GM19035 (cell line): ENCODE results near the gene SLC1A7.

Experiments
- ATAC-seq: cut with Tn5 transposase; IDR thresholded peaks from one replicate; pipeline ENCODE4 v1.9.1; 2021; ENCODE audit not compliant: unreplicated experiment

Gene SLC1A7

DNA sequence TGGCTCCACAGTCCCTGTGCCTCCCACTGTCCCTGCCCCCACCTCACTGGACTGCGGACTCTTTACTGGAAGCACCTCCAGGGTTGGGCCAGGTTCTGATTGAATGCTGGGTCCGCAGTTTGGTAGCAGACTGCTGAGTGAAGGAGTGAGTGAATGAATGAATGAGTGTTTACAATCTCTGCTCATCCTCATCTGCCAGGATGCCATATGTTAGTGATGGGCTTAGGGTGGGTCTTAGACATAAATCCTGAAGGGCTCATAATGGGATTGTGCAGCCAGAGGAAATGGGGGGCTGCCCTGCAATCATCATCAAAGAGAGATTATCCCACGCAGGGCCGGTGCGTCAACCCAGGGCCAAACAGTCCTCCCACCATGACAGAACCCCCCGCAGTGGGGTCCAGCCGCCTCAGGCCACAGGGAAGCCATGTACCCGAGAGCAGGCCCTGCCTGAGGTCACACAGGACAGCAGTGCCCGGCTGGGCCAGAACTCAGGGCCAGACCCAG, 26.1 kb downstream of the SLC1A7 start:
- no peak for ATAC-seq

DNA sequence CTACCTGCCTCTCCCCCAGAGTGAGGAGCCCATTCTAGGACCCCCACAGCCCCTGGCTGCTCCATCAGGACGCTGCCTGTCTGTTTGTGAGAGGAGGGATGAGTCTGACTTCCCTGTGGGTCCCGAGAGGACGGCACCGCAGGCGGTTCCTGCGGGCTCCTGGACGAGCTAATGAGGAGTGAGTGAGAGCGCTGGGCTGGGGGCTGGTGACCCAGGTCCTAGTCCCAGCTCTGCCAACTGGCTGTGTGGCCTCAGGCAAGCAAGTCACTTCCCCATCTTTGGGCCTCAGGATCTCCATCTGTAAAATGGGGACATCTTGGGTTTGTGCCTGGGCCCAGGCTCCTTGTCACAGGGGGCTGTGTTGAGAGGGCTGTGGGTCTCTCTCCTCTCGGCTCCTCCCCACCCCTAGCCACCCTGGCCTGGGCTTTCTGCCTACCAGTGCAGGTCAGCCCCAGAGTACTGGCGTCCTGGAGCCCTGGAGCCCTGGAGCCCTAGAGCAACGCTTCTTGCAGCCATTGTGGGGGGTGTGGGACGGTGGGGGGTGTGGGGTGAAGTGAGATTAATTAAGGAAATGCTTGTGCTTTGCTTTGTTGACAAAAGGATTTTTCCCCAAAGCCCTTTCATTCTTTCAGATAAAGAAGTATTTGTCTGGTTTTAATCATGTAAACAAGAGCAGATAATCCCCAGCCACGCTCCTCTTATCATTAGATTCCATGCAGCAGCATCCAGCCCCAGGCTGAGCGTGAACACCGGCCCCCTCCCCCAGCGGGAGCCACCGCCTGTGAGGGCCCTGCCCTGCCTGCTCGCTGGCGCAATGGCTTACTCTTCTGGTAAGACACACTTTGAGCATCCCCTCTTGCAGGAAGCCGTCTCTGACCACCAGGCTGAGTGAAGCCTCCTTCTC, 26.8 kb downstream of the SLC1A7 start:
- no peak for ATAC-seq

DNA sequence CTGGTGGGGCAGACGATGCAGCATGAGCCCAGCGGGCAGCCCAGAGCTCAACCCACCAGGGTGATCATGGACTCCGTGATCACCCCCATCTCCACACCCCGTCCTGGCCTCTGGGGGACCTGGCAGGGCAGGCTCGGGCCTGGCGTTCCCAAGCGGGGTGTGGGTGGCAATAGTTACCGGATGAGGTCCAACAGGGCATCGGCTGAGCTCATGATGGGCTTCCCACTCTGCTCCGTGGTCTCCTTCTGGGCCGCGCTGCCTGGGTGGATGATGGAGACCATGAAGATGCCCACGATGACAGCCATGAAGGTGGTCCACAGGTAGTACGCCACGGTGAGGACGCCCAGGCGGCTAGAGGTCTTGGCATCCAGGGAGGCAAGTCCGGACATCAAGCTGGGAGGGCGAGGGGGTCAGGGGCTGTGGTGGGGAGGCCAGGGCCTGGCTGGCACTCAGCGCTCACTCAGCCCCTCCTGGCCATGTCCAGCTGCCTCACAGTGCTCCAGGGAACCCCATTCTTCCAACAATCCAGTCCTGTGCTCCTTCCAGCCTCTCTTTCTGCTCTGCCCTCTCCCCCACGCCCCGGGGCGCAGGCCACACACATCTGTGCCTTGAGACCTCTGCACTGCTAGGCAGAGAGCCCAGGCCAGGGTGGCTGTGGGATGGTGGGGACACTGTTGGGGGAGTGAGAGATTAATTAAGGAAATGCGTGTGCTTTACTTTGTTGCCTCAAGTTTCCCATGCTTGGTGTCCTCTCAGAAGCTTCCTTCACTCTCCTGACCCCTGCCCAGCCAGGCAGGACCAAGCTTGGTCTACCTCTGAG, 27.6 kb downstream of the SLC1A7 start:
- no peak for ATAC-seq

DNA sequence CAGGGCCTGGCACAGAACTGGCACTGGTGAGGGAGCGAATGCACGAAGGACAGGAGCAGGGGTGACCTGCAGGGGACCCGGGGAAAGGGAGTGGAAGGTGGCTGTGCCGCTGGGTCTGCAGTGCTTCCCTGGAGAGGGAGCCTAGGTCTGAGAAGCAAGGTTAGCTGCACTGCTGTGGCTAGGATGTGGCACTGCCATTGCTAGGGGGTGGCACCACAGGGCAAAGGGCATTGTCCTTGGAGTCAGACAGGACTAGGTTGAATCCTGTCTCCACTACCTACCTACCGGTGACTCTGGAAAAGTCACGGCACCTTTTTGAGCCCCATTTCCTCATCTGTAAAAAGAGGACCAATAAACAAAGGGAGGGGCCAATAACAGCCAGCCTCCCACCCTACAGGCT, 28.3 kb downstream of the SLC1A7 start:
- no peak for ATAC-seq

DNA sequence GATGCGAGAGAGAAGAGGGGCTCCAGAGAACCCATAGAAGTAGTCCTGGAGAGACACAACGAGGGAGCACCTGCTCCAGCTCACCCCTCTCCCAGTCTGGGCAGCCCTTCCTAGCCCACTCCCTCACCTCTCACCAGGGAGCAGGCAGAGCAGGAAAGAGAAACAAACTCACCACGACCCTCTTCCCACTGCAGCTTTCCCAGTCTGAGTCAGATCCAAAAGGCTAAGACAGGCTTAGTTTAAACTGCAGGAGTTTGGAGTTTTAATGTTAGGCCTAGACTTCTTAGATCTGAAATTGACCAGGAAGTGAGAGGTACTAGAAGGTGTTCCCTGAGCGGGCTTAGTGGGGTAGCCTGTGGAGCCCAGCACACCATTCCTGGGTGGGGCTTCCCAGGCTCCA, 29.6 kb downstream of the SLC1A7 start:
- ATAC-seq, result no peak

DNA sequence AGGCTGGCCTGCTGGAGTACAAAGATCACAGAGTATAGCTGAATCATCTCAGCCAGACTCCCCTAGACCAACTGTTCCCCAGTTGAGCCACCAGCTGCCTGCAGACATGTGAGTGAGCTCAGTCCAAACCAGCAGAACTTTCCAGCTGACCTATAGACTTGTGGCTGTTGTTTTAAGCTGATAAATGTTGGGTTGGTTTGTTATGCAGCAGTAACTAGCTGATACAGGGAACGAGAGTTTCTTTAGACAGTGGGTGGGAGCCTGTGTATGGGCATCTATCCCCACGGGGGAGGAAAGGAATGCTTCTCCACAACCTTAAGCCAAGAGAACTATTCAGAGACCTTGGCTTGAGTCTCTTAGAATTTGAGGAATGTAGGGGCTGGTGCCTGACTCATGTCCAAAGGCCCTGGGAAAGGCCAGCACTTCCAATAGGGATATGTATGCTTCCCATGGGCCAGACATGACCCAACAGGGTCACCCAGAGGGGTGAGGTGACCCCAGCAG, 30.1 kb downstream of the SLC1A7 start:
- no peak for ATAC-seq

DNA sequence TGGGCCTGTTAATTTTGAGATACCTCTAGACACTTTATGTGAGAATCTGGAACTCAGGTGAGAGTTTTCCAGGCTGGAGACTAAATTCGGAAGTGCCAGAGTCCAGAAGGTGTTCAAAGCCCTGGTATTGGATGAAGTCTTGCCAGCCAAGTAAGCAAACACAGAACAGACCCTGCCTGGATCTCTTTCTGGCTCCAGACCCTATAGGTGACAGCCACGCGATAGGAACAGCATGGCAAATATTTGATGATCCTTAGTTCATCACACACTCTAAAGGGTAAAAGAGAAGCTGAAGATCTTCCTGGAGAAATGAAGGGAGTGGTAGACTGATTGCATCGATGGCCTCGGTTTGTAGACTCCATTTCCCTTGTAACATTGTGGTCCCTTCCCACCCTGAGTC, 30.7 kb downstream of the SLC1A7 start:
- no peak for ATAC-seq

GRCh38 chr1:53111073-53111556, 31.3 kb downstream of the SLC1A7 start:
- ATAC-seq, result no peak

- no peak for ATAC-seq
These were observed 31.9 kb downstream of the SLC1A7 start for GRCh38 chr1:53110370-53111072.

- no peak for ATAC-seq
These were observed 33.5 kb downstream of the SLC1A7 start for GRCh38 chr1:53108646-53109580.

- ATAC-seq, result no peak
These were observed 34.7 kb downstream of the SLC1A7 start for GRCh38 chr1:53107570-53108322.

- ATAC-seq, result no peak
These were observed 35.3 kb downstream of the SLC1A7 start for GRCh38 chr1:53107090-53107489.

GRCh38 chr1:53104289-53104913, 38.0 kb downstream of the SLC1A7 start:
- no peak for ATAC-seq

DNA sequence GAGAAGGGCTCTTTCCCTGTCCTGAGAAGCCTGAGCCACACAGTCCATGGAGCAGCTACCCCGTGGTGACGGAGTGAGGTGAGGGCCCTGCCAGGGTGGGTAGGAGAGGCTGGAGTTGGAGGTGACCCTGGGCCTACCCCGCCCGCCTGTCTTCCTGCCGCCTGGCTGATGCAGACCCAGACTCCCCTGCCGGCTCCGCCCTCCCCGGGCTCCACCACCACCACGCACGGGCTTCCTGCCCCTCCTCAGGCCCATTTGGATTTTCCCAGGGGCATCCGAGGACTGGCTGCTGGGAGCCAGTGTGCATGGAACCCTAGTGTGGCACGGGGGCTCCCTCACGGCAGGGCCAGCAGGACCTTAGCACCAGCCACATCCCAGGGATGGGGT, 47.9 kb downstream of the SLC1A7 start:
- no peak for ATAC-seq

DNA sequence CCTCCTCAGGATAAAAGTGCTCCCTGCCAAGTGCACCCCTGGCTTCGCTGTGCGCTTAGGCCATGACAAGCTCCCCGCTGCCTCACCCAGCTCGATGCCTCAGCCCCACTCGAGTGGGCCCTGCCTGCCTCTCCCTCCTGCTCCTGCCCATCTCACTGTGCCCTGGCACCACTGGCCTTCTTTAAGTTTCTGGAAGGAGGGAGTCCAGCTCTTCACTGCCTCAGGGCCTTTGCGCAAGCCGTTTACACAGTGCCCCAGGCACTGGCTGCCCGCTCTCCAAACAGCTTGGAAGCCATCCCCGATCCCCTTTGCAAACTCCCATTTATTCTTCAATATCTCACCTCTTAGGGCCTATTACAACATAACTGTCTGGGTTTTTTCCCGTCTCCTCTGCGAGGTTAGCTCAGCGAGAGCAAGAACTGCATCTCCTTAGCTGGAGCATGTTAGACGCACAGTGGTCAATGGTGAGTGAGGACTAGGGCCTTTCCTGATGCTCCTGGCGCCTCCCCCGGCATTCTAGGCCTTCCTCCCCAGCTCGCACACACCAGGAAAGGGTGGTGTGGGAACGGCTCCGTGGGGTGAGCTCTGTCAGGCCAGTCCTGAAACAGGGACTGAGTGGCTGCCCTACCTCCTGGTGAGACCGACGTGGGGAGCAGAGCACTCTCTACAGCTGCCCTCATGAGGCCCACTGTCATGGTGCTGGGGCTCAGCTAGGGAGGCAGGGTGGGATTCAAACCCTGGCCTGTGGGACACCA, 48.5 kb downstream of the SLC1A7 start:
- ATAC-seq, result no peak

DNA sequence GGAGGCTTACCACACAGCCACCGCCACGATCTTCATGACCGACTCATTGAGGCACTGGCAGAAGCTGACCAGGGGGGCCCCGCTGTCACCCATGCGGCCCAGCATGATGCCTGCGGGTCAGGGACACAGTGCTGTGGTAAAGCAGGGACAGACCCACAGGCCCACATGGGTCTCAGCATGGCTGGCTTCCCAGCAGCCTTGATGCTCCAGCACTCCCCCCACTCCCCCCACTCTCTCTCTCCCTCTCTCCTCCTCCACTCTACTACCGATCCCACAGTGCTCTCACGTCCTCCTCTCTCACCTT, 49.0 kb downstream of the SLC1A7 start:
- ATAC-seq, result no peak

- ATAC-seq, result no peak
These were observed 49.6 kb downstream of the SLC1A7 start for GRCh38 chr1:53092659-53093450.
